Sigmoid colon (tissue), 4 donors: ENCODE results near the gene HVCN1.

Experiments used
- CTCF ChIP-seq, 4 experiments: fragments of 450-650 bp in 3 of 4; fragments of 200-600 bp in 1 of 4; IDR thresholded peaks; one replicate each; pipeline ENCODE4 v1.5.1; 2016 to 2019; ENCODE audit warnings: antibody characterized with exemption in 4 of 4, mild to moderate bottlenecking in 3 of 4, moderate library complexity in 2 of 4
- EP300 ChIP-seq, 4 donors: sonication (generic); formaldehyde crosslinking; IDR thresholded peaks; one replicate each; pipeline ENCODE4 v1.6.1; 2017; ENCODE audit warnings: antibody characterized with exemption in 4 of 4
- POLR2A ChIP-seq, 2 donors: fragments of 450-650 bp; IDR thresholded peaks; one replicate each; pipeline ENCODE4 v1.6.1; 2016; ENCODE audit warnings: antibody characterized with exemption in 2 of 2, mild to moderate bottlenecking in 2 of 2, moderate library complexity in 2 of 2
- POLR2AphosphoS5 ChIP-seq, 4 donors: sonication (generic); formaldehyde crosslinking; IDR thresholded peaks; one replicate each; pipeline ENCODE4 v1.6.1; 2017; ENCODE audit warnings: antibody characterized with exemption in 4 of 4

- TF ChIP-seq POLR2A (IDR thresholded peaks at IDR 0.05): no peak
- TF ChIP-seq CTCF (IDR thresholded peaks at IDR 0.05): no peak
- no peak for TF ChIP-seq EP300 (IDR thresholded peaks at IDR 0.05)
- TF ChIP-seq POLR2AphosphoS5 (IDR thresholded peaks at IDR 0.05): no peak
These were observed 10.9 kb upstream of the HVCN1 start for GRCh38 chr12:110699591-110700445.
